NCI-H1930 (cell line): ENCODE data around the gene CELF5.

ENCODE experiments used
- DNase-seq, 2 experiments: peaks; one replicate each; lab custom pipeline; 2025; lab: John Stamatoyannopoulos, UW

The CELF5 gene

DNA sequence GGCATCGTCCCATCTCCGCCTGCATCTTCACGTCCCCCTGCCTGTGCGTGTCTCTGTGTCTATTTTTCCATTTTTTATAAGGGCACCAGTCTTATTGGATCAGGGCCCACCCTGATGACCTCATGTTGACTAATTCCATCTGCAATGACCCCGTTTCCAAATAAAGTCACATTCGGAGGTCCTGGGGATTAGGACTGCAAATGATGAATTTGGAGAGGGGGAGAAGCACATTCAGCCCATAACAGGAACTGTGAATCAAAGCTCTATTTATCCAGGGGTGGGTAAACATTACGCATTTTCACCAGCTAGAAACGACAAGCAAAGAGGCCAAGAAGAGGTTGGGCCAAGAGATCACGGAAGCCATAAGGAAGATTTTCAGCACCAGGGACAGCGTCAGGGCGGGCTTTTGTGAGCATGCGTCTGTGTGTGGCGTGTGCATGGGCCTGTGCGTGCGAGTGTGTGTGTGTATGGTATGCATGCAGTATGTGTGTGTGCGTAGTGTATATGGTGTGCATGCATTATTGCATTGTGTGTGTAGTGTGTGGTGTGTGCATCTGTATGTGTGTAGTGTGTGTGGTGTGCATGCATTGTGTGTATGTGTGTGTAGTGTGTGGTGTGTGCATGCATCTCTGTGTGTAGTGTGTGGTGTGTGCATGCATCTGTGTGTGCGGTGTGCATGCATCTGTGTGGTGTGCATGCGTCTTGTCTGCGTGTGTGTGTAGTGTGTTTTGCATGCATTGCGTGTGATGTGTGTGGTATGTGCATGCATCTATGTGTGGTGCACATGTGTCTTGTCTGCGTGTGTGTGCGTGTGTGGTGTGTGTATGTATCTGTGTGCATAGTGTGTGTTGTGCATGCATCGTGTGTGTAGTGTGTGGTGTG lies 19.6 kb downstream of the CELF5 start:
- no peak for DNase-seq

DNA sequence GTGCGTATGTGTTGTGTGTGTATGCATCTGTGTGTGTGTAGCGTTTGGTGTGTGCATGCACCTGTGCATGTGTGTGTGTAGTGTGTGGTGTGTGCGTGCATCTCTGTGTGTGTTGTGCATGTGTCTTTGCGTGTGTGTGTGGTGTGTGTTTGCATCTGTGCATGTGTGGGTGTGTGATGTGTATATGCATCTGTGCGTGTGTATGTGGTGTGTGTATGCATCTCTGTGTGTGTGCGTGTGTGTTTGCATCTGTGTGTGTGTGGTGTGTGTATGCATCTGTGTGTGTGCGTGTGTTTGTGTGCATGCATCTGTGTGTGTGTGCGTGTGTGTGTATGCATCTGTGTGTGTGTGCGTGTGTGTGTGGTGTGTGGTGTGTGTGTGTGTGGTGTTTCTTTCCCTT lies 20.6 kb downstream of the CELF5 start:
- DNase-seq, result no peak

DNA sequence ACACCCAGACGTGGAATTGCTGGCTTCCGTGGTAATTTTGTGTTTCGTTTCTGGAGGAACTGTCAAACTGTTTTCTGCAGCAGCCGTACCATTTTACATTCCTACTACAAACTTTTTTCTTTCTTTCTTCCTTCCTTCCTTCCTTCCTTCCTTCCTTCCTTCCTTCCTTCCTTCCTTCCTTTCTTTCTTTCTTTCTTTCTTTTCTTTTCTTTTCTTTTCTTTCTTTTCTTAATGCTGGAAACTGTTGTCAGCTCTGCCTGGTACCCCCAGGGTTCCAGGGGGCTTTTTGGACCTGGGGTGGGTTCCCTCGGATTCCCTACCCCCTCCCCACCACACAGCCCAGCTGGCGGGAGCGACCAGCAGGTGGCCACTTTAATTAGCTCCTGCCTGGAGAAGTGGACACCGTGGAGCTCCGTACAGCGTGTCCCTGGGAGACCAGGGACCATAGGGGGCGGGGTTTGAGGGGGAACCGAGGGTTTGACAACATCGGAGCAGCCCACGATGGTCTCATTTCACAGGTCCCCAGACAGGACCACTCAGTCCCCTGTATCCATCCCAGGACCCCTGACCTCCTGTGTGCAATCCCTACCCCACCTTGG lies 24.4 kb downstream of the CELF5 start:
- DNase-seq, result no peak

- DNase-seq, result peak in 1 of 2 experiments; percentile 14
Observed at GRCh38 chr19:3249408-3249807, 24.9 kb downstream of the CELF5 start.

DNA sequence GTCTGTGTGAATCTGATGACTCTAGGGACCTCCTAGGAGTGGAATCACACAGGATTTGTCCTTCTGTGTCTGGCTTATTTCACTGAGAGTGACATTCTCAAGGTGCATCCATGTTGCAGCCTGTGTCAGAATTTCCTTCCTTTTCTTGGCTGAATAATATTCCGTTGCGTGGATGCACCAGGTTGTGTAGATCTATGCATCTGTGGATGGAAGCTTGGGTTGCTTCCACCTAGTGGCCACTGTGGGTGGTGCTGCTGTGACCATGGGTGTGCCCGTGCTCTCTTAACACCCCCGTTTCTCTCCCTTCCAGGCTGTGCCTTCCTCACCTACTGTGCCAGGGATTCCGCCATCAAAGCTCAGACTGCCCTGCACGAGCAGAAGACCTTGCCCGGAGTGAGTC lies 26.2 kb downstream of the CELF5 start:
- DNase-seq, result no peak

DNA sequence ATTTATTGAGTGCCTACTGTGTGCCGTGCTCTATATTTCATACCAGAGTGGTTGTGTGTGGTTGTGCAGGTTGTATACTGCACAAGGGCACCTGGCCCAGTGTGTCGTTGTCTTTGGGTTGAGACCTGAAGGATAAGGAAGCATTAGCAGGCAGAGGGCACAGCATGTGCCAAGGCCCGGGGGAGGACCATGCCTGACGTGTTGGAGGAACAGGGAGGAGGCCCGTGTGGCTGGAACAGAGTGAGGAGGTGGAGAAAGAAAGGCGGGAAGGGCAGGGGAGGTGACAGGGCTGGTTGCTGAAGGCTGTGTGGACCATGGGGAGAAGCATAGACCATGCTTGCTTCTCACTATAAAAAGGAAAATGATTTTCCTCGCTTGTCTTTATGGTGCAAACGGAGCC lies 26.8 kb downstream of the CELF5 start:
- no peak for DNase-seq

GRCh38 chr19:3252650-3253049 lies 28.2 kb downstream of the CELF5 start:
- no peak for DNase-seq

- no peak for DNase-seq
Observed at GRCh38 chr19:3253270-3253669, 28.8 kb downstream of the CELF5 start.

DNA sequence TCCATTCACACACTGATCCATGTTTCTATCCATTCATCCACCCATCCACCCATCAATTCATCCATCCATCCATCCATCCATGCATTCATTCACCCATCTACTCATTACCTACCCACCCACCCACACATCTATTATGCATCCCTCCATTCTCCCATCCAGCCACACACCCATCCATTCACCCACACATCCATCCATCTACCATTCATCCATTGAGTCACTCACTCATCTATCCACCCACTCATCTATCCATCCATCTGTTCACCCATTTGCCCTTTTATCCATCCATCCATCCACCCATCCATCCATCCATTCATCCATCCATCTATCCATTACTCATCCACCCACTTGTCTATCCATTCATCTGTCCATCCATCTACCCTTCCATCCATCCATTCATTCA lies 30.1 kb downstream of the CELF5 start:
- DNase-seq, result no peak

DNA sequence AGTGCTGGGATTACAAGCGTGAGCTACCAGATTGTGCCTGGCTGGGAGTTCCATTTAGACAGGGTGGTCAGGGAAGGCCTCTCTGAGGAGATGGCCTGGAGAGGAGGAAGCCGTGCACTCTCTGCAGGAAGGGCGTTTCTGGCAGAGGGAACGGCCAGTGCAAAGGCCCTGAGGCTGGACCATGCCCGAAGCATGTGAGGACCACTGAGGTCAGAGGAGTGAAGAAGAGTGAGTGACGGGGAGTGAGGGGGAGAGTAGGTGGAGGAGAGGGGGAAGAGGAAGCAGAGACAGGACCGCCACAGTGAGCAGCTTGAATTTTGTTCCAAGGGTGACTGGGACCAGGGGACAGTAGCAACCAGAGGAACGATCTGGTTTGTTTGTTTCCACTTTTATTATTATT lies 32.6 kb downstream of the CELF5 start:
- no peak for DNase-seq

- DNase-seq, result no peak
Observed at GRCh38 chr19:3262362-3262761, 37.9 kb downstream of the CELF5 start.

DNA sequence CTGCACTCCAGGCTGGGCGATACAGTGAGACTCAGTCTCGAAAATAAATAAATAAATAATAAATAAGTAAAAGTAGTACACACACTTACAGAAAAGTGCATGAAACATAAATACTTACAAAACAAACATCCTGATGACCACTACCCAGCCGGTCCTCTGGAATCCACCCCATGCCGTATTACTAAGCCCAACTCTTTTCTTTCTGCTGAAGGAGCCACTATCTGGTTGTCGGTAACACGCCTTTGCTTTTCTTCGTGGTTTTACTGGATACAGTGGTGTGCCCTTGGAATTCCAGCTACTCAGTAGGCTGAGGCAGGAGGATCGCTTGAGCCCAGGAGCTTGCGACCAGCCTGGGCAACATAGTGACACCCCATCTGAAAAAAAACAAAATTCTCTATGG lies 39.4 kb downstream of the CELF5 start:
- no peak for DNase-seq

DNA sequence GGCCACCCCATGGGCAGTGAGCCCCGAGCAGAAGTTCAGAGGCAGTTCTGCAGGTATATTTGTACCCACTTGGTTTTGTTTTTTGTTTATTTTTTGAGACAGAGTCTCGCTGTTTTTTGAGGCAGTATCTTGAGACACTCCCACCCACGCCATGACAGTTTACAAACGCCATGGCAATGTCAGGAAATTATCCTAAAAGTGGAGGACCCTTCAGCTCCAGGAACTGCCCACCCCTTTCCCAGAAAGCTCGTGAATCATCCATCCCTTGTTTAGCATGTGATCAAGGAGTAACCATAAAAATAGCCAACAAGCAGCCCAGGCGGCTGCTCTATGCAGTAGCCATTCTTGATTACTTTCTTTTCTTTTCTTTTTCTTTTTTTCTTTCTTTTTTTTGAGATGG lies 41.0 kb downstream of the CELF5 start:
- no peak for DNase-seq

- DNase-seq, result no peak
Observed at GRCh38 chr19:3266092-3266693, 41.7 kb downstream of the CELF5 start.

GRCh38 chr19:3266792-3267514 lies 42.5 kb downstream of the CELF5 start:
- no peak for DNase-seq

DNA sequence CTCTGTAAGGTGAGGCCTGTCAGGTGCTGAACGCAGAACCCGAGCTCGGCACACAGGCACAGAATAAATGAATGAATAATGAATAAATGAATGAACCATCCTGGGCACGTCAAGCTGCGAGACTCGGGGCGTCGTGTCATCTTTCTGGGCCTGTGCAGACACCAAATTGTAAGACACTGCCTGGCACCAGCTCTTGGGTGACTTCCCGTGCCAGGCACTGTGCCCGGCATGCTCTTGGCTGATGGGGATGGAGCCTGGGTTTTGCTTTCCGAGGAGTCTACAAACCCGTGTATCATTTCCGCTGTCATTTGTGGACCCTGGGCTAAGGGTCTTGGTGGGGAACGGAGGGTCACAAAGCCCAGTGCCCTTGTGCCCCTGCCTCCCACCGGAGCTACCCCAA lies 43.9 kb downstream of the CELF5 start:
- no peak for DNase-seq

DNA sequence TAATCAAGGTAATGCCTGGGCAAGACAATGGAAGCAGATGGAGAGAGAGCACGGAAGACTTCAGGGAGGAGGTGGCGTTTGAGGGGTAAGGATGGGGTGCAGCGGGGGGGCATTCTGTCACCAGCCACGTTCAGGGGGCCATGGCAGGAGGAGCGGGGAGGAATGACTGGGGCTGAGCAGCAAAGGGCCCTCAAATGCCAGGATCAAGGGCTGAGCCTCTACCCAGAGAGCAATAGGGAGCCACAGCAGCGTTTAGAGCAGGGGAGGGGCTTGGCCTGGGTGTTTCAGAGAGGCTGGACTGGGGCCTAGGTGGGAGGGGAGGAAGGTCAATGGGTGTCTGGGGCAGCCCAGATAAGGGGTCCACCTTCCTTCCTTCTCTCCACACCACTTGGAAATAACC lies 44.3 kb downstream of the CELF5 start:
- DNase-seq, result no peak

- DNase-seq, result no peak
Observed at GRCh38 chr19:3269916-3270671, 45.6 kb downstream of the CELF5 start.

DNA sequence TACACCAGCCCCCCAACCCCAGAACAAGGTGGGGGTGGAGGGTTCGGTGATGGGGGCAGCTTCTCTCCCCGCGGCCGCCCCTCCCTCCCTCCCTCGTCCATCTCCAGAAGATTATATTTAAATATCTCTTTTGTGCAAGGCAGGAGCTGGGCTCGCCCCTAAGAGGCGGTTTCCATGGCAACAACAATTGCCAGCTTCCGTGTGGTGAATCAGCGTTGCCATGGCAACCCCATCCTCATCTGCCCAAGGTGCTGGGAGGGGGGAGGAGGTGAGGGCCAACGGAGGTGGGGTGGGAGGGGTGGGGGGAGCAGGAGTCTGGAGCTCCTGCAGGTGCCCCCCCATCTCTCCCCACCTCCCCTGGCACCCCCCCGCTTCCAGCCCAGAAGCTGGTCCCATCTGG lies 46.4 kb downstream of the CELF5 start:
- peak; percentile 59 to 67 for DNase-seq

DNA sequence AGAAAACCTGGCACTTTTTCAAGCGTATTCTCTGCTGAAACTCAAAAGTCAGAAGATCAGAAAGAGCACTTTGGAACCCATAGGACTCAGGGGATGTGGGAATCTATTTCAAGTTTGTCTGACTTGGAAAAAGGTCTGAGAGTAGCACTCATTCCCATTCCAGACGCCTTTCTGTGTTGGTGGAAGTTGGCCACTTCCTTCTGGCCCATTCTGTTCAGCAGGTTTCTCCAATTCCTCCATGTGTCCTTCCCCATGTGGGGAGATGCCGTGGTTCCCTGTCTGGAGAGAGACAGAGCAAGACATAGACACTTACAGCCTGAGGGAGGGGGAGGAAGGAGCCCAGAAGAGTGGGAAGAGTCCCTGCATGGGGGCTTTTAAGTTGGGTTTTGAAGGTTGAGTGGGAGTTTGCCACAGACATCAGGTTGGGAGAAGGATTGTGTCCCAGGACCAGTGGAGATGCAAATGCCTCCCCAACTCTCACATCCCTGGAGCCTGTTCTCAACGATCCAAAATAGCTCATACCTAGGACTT lies 48.0 kb downstream of the CELF5 start:
- no peak for DNase-seq

- DNase-seq, result no peak
Observed at GRCh38 chr19:3272952-3273351, 48.5 kb downstream of the CELF5 start.
